ENCODE results near the gene MAPK4.

- no peak for TF ChIP-seq POLR2A (IDR thresholded peaks at IDR 0.05)
- no peak for TF ChIP-seq CTCF (IDR thresholded peaks at IDR 0.05)
Observed at GRCh38 chr18:50748243-50749229, 188.6 kb downstream of the MAPK4 start.

Data from esophagus squamous epithelium (tissue), 4 donors.